SK-N-SH treated with all-trans-retinoic acid at 6 μM for 48 hours (cell line): Measurements from ENCODE around the gene HEXIM1.

Experiments
- ATAC-seq: fragments of 200-7000 bp; cut with Tn5 transposase; 3 replicates; pipeline ENCODE4 v1.9.1; 2020; ENCODE audit warnings: mild to moderate bottlenecking, moderate library complexity
- ARNTL ChIP-seq: fragments of 450-650 bp; formaldehyde crosslinking; IDR thresholded peaks from 2 replicates; pipeline ENCODE4 v1.5.0; 2020; ENCODE audit warnings: low read depth, mild to moderate bottlenecking, moderate library complexity, borderline replicate concordance
- BACH2 ChIP-seq: fragments of 250-450 bp; sonication (Bioruptor Pico); IDR thresholded peaks from 2 replicates; pipeline ENCODE4 v1.9.0; 2021; ENCODE audit warnings: mild to moderate bottlenecking, borderline replicate concordance
- ESRRG ChIP-seq: fragments of 250-450 bp; sonication (Bioruptor Pico); IDR thresholded peaks from 2 replicates; pipeline ENCODE4 v1.6.1; 2021; ENCODE audit warnings: mild to moderate bottlenecking
- GLIS3 ChIP-seq: fragments of 250-450 bp; sonication (Bioruptor Pico); IDR thresholded peaks from 2 replicates; pipeline ENCODE4 v1.5.0; 2020; ENCODE audit warnings: mild to moderate bottlenecking, moderate library complexity
- OSR1 ChIP-seq: fragments of 250-450 bp; sonication (Bioruptor Pico); IDR thresholded peaks from 2 replicates; pipeline ENCODE4 v1.8.0; 2022; ENCODE audit warnings: moderate library complexity, mild to moderate bottlenecking, inconsistent platforms
- PATZ1 ChIP-seq: fragments of 250-450 bp; sonication (Bioruptor Pico); IDR thresholded peaks from 2 replicates; pipeline ENCODE4 v1.8.0; 2020; ENCODE audit warnings: mild to moderate bottlenecking, moderate library complexity, borderline replicate concordance
- PPARA ChIP-seq: fragments of 250-450 bp; sonication (Bioruptor Pico); IDR thresholded peaks from 2 replicates; pipeline ENCODE4 v1.5.0; 2020; ENCODE audit warnings: mild to moderate bottlenecking, borderline replicate concordance
- RARB ChIP-seq: fragments of 250-450 bp; sonication (Bioruptor Pico); IDR thresholded peaks from 2 replicates; pipeline ENCODE4 v1.8.0; 2021; ENCODE audit warnings: mild to moderate bottlenecking, moderate library complexity
- SNAI2 ChIP-seq: fragments of 250-450 bp; sonication (Bioruptor Pico); IDR thresholded peaks from 2 replicates; pipeline ENCODE4 v1.5.0; 2020; ENCODE audit warnings: mild to moderate bottlenecking, moderate library complexity
- TCF4 ChIP-seq: fragments of 250-450 bp; sonication (Bioruptor Pico); IDR thresholded peaks from 2 replicates; pipeline ENCODE4 v1.8.0; 2021; ENCODE audit warnings: mild to moderate bottlenecking, moderate library complexity, borderline replicate concordance
- TOX ChIP-seq: fragments of 250-450 bp; sonication (Bioruptor Pico); IDR thresholded peaks from 2 replicates; pipeline ENCODE4 v1.8.0; 2021; ENCODE audit warnings: mild to moderate bottlenecking, moderate library complexity, borderline replicate concordance
- ZC3H10 ChIP-seq: fragments of 250-450 bp; sonication (Bioruptor Pico); IDR thresholded peaks from 2 replicates; pipeline ENCODE4 v1.5.1; 2021; ENCODE audit warnings: mild to moderate bottlenecking, moderate library complexity
- ZFP3 ChIP-seq: fragments of 250-450 bp; sonication (Bioruptor Pico); IDR thresholded peaks from 2 replicates; pipeline ENCODE4 v1.5.0; 2020; ENCODE audit warnings: mild to moderate bottlenecking, moderate library complexity
- ZFP30 ChIP-seq: fragments of 450-650 bp; formaldehyde crosslinking; IDR thresholded peaks from 2 replicates; pipeline ENCODE4 v1.5.0; 2022; ENCODE audit warnings: mild to moderate bottlenecking, moderate library complexity
- ZNF565 ChIP-seq: fragments of 450-650 bp; formaldehyde crosslinking; conservative IDR thresholded peaks from 2 replicates; pipeline ENCODE4 v1.5.0; 2020; ENCODE audit warnings: low read depth, mild to moderate bottlenecking, moderate library complexity
- ZNF70 ChIP-seq: fragments of 450-650 bp; formaldehyde crosslinking; IDR thresholded peaks from 2 replicates; pipeline ENCODE4 v1.5.0; 2020; ENCODE audit warnings: mild to moderate bottlenecking, moderate library complexity
- ZNF8 ChIP-seq: fragments of 450-650 bp; formaldehyde crosslinking; IDR thresholded peaks from 2 replicates; pipeline ENCODE4 v1.5.0; 2020; ENCODE audit warnings: mild to moderate bottlenecking, moderate library complexity
- TF ChIP-seq, protein P1 (sequence below): fragments of 250-450 bp; sonication (Bioruptor Pico); IDR thresholded peaks from 2 replicates; pipeline ENCODE4 v1.5.0; 2020; ENCODE audit warnings: mild to moderate bottlenecking, moderate library complexity
- TF ChIP-seq, protein P2 (sequence below): fragments of 250-450 bp; sonication (Bioruptor Pico); IDR thresholded peaks from 2 replicates; pipeline ENCODE4 v1.8.0; 2021; ENCODE audit warnings: low read depth, mild to moderate bottlenecking, moderate library complexity, borderline replicate concordance

The HEXIM1 gene

GRCh38 chr17:45160447-45161287, 12.4 kb downstream of the HEXIM1 start:
- peak; percentile 55 for ATAC-seq
- TF ChIP-seq, protein P1, sequence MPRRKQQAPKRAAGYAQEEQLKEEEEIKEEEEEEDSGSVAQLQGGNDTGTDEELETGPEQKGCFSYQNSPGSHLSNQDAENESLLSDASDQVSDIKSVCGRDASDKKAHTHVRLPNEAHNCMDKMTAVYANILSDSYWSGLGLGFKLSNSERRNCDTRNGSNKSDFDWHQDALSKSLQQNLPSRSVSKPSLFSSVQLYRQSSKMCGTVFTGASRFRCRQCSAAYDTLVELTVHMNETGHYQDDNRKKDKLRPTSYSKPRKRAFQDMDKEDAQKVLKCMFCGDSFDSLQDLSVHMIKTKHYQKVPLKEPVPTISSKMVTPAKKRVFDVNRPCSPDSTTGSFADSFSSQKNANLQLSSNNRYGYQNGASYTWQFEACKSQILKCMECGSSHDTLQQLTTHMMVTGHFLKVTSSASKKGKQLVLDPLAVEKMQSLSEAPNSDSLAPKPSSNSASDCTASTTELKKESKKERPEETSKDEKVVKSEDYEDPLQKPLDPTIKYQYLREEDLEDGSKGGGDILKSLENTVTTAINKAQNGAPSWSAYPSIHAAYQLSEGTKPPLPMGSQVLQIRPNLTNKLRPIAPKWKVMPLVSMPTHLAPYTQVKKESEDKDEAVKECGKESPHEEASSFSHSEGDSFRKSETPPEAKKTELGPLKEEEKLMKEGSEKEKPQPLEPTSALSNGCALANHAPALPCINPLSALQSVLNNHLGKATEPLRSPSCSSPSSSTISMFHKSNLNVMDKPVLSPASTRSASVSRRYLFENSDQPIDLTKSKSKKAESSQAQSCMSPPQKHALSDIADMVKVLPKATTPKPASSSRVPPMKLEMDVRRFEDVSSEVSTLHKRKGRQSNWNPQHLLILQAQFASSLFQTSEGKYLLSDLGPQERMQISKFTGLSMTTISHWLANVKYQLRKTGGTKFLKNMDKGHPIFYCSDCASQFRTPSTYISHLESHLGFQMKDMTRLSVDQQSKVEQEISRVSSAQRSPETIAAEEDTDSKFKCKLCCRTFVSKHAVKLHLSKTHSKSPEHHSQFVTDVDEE (CRISPR knock-in tag) = peak; percentile 67; the same call in 1 of the 2 replicates
- TF ChIP-seq SNAI2 = no peak
- TF ChIP-seq ZFP3 (CRISPR knock-in tag) = 0 out of 2 replicates have a peak, but pooled peaks have one; percentile 45
- TF ChIP-seq BACH2 (CRISPR knock-in tag) = no peak
- TF ChIP-seq PATZ1 (CRISPR knock-in tag) = peak; percentile 57; the same call in 1 of the 2 replicates
- TF ChIP-seq ZC3H10 (CRISPR knock-in tag) = no peak
- TF ChIP-seq ZNF8 (CRISPR knock-in tag) = no peak

DNA sequence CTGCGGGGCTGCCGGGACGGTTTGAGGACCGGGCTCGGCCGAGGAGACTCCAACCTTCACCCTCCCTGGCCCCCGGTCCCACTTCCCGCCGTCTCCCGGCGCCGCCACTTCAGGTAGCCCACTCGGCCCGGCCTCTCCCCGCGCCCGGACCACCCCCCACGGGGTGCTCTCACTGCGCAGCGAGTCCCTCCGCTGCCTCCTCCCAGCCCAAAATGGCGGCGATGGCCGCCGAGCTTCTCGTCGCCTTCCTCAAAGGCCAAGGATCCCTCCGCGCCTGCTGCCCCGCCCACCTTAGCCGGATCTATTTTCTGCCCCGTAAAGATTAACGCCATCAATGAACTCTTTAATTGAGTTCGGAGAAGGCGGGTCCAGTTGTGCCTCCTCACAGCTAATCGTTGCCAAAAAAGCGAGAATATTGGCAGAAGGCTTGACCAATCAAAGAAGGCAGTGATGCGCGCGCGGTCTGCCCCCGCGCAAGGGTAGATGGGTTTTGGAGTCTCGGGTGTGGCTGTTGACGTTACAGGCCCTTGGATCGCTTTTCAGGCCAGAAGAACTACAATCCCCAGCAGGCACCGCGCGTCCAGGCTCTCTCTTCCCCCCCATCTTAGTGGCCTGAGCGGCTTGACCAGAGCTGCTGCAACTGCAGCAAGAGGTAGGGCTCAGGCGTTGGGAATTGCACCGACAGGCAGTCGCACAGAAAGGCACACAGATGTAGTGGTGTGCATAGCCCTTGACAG, 13.2 kb downstream of the HEXIM1 start, which contains the start of gene HEXIM2:
Gene HEXIM2, plus strand, starts transcription at position 588 of the 737 bp plus-strand sequence. CDS start 919 bp downstream, outside the sequence.
- TF ChIP-seq ZFP30 = no peak
- no peak for TF ChIP-seq ESRRG (CRISPR knock-in tag)
- TF ChIP-seq OSR1 = no peak
- no peak for TF ChIP-seq ZC3H10 (CRISPR knock-in tag)
- TF ChIP-seq, protein P2, sequence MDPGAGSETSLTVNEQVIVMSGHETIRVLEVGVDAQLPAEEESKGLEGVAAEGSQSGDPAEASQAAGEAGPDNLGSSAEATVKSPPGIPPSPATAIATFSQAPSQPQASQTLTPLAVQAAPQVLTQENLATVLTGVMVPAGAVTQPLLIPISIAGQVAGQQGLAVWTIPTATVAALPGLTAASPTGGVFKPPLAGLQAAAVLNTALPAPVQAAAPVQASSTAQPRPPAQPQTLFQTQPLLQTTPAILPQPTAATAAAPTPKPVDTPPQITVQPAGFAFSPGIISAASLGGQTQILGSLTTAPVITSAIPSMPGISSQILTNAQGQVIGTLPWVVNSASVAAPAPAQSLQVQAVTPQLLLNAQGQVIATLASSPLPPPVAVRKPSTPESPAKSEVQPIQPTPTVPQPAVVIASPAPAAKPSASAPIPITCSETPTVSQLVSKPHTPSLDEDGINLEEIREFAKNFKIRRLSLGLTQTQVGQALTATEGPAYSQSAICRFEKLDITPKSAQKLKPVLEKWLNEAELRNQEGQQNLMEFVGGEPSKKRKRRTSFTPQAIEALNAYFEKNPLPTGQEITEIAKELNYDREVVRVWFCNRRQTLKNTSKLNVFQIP = no peak
- no peak for TF ChIP-seq GLIS3 (CRISPR knock-in tag)
- no peak for TF ChIP-seq BACH2 (CRISPR knock-in tag)
- no peak for TF ChIP-seq PPARA (CRISPR knock-in tag)
- TF ChIP-seq ARNTL = no peak
- 0 out of 2 replicates have a peak, but pooled peaks have one; percentile 48 for TF ChIP-seq ZNF8 (CRISPR knock-in tag)
- TF ChIP-seq RARB = no peak
- TF ChIP-seq, protein P1 (CRISPR knock-in tag) = no peak
- 0 out of 2 replicates have a peak, but pooled peaks have one; percentile 1 for TF ChIP-seq PATZ1 (CRISPR knock-in tag)
- TF ChIP-seq TOX = no peak
- 0 out of 2 replicates have a peak, but pooled peaks have one; percentile 11 for TF ChIP-seq ZNF70
- no peak for TF ChIP-seq ZFP3 (CRISPR knock-in tag)
- TF ChIP-seq TCF4 (CRISPR knock-in tag) = no peak
- TF ChIP-seq ZNF565 (CRISPR knock-in tag) = no peak

More for the DNA sequence above, 13.2 kb downstream of the HEXIM1 start, which contains the start of gene HEXIM2:
- peak; percentile 95 for ATAC-seq
